HG03103 (cell line): ENCODE results near the gene FHIP1A.

Experiments
- ATAC-seq: cut with Tn5 transposase; IDR thresholded peaks from one replicate; pipeline ENCODE4 v1.9.1; 2021; ENCODE audit warnings: low read depth; ENCODE audit not compliant: unreplicated experiment

Gene FHIP1A

DNA sequence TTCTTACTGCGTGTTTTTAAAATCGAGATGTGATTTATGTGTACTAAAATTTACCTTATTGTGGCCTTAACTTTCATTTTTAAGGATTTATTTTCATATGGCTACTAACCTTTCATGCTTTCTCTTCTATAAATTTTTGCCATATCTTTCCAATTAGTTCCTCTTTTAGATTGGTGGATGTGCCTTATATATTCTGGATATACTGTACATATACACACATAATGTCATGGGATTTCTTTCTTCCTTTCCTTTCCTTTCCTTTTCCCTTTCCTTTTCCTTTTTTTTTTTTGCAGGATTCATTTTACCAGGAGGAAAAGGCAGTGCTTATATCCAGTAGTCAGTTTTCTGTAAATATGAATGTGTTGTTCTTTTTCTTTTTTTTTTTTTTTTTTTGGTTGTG is 37.2 kb downstream of the FHIP1A start:
- no peak for ATAC-seq

DNA sequence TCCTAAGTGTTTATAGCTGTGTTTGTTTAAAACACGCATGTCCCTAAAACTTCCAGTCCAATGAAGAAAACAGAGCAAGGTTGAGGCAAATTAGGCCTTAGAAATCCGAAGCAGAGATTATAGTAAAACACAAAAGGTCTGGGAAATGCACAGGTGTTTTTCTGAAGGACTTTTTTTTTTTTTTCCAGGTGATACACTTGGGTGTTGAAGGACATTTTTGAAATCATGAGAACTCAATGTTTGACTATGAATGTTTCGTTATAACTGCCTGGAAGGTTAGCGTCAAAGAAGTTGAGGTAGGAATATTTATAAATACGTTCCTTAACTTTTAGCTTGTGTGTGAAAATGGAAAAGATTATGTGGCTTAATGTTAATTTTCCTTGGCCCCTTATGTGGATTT is 45.5 kb downstream of the FHIP1A start:
- no peak for ATAC-seq

DNA sequence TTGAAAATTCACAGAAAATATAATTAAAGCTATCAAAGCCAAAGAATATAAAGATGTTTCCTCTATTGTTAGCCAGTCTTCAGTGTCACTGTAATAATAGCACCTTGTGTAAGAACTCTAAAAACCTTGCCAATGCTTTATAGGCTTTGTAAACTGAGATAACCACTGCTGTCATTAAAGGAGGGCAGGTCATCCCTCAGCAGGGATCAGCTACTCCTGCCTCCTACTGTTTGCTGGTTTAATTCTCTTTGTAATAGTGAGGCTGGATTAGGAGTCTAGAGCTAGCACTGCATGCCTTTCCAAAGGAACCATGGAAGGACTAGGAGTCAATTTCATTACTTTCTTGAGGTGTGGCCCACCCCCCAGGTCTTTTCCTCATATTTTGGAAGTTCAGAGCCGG is 46.2 kb downstream of the FHIP1A start:
- ATAC-seq: no peak

GRCh38 chr4:151458148-151458547 is 49.2 kb downstream of the FHIP1A start:
- no peak for ATAC-seq
